Activated CD8-positive, alpha-beta memory T cell treated with anti-CD3 and anti-CD28 coated beads for 36 hours (primary cell): Measurements from ENCODE around the gene SPINT4. TPM values are rescaled to one million over a fixed set of nuclear protein-coding genes. Genes with fewer than 3 reads are reported as not detected.
"Not testable (repeated sequence)": the region's sequence is repeated elsewhere in the genome, so short reads cannot be mapped to it uniquely, and the experiment has no call there.

Experiments
- CTCF ChIA-PET: fragments of 350-600 bp; sonication (Branson Sonifier 250); formaldehyde crosslinking; loops from one replicate; lab custom pipeline; 2021; ENCODE audit warnings: antibody characterized with exemption; lab: Charles Lee
- POLR2A ChIA-PET: fragments of 350-600 bp; sonication (Branson Sonifier 250); formaldehyde crosslinking; loops from one replicate; lab custom pipeline; 2021; ENCODE audit warnings: antibody characterized with exemption; lab: Charles Lee
- total RNA-seq, 2 experiments: library from RNA; stranded (reverse); gene quantifications; one replicate each; pipeline ENCODE4 v1.2.3, GENCODE V29; 2021

Gene SPINT4
- total RNA-seq, 2 experiments from 2014 or later, result not detected

DNA sequence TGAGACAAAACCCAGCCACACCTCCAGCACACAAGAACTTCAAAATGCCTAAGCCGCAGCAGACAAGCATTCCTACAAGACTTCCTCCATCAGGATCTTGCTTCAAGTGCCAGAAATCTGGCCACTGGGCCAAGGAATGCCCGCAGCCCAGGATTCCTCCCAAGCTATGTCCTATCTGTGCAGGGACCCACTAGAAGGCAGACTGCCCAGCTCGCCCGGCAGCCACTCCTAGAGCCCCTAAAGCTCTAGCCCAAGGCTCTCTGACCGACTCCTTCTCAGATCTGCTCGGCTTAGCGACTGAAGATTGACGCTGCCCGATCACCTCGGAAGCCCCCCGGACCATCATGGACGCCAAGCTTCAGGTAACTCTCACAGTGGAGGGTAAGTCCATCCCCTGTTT is 39.8 kb downstream of the SPINT4 start:
- CTCF ChIA-PET, POLR2A ChIA-PET: not testable (repeated sequence)

DNA sequence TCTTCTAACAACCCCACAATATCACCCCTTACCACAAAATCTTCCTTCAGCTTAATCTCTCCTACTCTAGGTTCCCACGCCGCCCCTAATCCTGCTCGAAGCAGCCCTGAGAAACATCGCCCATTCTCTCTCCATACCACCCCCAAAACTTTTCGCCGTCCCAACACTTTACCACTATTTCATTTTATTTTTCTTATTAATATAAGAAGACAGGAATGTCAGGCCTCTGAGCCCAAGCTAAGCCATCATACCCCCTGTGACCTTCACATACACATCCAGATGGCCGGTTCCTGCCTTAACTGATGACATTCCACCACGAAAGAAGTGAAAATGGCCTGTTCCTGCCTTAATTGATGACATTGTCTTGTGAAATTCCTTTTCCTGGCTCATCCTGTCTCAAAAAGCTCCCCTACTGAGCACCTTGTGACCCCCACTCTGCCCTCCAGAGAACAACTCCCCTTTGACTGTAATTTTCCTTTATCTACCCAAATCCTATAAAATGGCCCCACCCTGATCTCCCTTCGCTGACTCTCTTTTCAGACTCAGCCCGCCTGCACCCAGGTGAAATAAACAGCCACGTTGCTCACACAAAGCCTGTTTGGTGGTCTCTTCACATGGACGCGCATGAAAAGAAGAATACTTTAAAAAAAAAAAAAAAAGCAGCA is 42.6 kb downstream of the SPINT4 start:
- POLR2A ChIA-PET, CTCF ChIA-PET: not testable (repeated sequence)

DNA sequence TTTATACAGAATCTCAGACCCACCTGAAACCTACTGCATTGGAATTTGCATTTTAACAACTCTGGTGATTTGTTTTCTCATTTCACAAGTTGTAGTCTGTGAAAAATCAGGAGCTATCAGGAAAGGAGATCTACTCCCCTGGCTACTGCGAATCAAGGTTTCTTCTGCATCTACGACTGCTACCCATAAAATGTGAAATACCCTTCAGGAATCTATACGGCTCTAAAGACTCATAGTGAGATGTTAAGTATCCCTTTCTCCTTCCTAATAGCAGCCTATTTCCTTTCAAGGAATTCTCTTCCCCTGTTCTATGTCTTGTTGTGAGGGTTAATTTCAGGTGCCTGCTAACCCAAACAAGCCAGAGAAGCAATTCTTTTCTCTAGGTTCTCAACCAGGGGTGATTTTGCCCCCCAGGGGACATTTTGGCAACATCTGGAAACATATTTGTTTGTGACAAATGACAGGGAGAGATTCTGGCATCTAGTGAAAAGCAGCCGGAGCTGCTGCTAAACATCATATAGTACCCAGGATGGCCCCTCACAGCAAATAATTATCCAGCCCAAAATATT is 43.2 kb downstream of the SPINT4 start:
- ChIA-PET POLR2A (no interaction called here), CTCF (no interaction called here)

DNA sequence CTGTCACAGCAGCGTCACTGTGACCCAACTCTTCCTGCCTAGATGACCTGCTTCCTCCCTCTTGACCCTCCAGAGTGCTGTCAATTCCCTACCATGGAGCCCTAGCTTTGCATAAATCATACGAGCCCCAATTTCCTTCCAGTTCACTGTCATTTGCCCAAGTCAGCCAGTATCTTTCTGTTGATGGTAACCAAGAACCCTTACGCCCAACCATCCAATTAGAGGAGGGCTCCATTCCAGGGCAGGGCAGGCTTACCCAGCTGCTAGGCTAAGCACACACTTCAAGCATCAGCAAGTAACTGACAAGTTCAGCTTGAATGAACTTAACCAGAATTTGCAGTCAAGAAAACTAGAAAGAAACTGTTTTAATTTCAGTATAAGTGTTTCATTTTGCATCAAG is 43.8 kb downstream of the SPINT4 start:
- CTCF ChIA-PET, result no interaction called here

DNA sequence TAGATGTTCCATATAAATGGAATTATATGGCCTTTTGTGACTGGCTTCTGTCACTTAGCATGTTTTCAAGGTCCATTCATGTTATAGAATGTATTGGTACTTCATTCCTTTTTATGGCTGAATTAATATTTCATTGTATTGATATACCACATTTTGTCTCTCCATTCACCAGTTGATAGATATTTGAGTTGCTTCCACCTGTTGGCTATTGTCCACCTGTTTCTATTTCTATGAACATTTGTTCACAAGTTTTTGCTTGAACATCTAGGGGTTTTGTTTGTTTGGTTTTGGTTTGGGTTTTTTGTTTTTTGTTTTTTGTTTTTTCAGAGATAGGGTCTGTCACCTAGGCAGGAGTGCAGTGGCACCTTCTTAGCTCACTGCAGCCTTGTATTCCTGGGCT is 46.3 kb downstream of the SPINT4 start:
- ChIA-PET CTCF (no interaction called here), POLR2A (no interaction called here)

More for the DNA sequence above, 43.8 kb downstream of the SPINT4 start:
- POLR2A ChIA-PET, result no interaction called here

DNA sequence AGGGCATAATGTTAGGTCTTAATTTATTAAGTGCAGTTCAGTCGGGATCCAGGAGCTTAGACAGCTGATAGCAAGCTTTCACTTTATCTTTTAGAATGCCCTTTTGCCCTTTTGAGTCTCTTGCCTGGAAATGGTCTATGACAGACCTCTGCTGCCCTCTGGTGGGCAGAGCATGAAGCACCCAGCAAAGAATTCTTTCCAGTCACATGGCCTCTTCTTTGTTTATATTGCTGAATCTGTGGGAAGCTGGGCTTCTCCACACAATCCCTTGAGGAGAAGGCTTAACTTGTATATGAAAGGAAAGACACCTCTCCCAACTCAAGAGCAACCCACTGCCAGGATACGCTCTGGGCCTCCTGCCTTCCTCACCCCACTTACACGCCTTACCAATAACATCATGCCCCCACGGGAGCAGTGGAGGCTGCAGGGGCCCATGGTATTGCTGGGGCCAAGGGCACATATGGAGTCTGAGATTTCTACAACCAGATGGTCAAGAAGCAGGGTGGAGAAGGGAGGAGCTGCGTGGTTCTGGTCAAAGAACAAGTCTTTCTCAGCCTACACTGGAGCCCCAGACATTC is 49.1 kb downstream of the SPINT4 start:
- ChIA-PET CTCF (interaction anchor here (0.6 to 2.5 kb wide), 30 partner anchors 9 to 675 kb away, joined by 3 to 18 read pairs (median 3); partner anchors contain the start of genes DNTTIP1, PIGT, SYS1 and WFDC10A), POLR2A (no interaction called here)

DNA sequence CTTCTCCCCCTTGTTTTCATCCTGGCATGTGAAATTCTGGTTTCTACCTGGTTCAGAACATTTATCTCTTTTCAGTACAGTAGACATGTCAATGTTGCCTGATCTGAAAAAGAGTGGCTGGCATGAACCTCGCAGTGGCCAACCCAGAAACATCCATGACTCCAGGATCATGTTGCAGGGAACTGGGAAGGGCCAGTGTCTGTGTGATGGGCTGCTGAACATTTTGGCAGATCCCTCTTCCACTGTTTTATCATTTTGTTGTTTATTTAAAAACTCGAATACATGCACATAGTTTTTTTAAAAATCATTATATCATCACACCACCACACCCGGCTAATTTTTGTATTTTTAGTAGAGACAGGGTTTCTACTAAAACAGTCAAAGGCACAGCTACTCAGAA is 50.5 kb downstream of the SPINT4 start:
- ChIA-PET POLR2A (no interaction called here), CTCF (interaction anchor here (0.7 kb wide), 1 partner anchor 146 kb away, joined by 3 read pairs; no protein-coding TSS in a partner anchor)

DNA sequence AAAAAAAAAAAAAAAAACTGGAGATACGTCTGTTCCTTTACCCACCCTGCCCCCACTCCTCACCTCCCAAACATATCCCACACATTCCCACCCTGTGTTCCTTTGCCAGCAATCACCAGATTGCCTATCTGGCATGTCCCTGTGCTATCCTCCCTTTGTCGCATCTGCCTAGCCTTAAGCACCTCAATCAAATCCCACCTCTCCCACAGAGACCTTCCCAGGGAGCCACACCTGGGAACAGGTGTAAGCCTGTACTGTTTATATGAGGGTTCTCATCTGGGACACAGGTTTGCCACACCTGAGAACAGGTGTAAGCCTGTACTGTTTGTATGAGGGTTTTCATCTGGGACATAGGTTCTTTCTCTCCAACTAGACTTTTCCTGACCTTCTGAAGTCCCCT is 52.8 kb downstream of the SPINT4 start:
- POLR2A ChIA-PET, result no interaction called here

DNA sequence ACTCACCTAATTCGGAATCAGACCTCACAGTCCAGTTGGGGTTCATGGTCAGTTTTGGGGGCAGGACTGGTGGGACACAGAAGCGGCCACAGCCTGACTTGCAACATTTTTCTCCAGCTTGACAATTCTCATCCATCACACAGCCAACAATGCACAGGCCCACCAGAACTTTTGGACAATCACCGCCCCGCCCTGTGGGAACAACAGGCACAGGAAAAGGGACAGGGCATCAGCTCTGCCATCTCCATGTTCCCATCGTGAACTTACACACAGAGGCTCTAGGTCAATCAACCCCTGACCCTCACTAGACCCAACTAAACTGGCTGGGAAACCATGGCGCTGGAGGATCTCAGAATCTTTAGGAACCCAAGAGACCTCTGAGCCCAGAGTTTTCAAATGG is 53.3 kb downstream of the SPINT4 start:
- ChIA-PET POLR2A (no interaction called here), CTCF (no interaction called here)

More for the DNA sequence above, 52.8 kb downstream of the SPINT4 start:
- CTCF ChIA-PET, result no interaction called here

Other genes starting within 250 kb of the SPINT4 start
- not detected for gene SPINT3, start 206.7 kb upstream of the SPINT4 start, total RNA-seq
- not detected for gene WFDC6, start 182.9 kb upstream of the SPINT4 start, total RNA-seq
- not detected for gene EPPIN, start 174.9 kb upstream of the SPINT4 start, total RNA-seq
- not detected for gene WFDC8, start 143.1 kb upstream of the SPINT4 start, total RNA-seq
- gene WFDC10A, start 92.6 kb upstream of the SPINT4 start, total RNA-seq, result not detected
- gene WFDC9, start 91.1 kb upstream of the SPINT4 start, total RNA-seq, result not detected
- gene WFDC11, start 52.1 kb upstream of the SPINT4 start, total RNA-seq, result not detected
- gene WFDC13, start 20.3 kb upstream of the SPINT4 start, total RNA-seq, result not detected
- gene WFDC10B, start 17.3 kb upstream of the SPINT4 start, total RNA-seq, result not detected
- gene WFDC3, start 69.5 kb downstream of the SPINT4 start, total RNA-seq, result not detected
- gene DNTTIP1, start 69.6 kb downstream of the SPINT4 start, total RNA-seq, result 10 to 100 TPM; 32.4 to 33.5 TPM
- gene UBE2C, start 90.3 kb downstream of the SPINT4 start, total RNA-seq, result 100 to 1,000 TPM; 137 to 140 TPM
- not detected for gene TNNC2, start 105.0 kb downstream of the SPINT4 start, total RNA-seq
- gene SNX21, start 111.5 kb downstream of the SPINT4 start, total RNA-seq, result 1 to 10 TPM; 1.6 TPM
- gene ACOT8, start 135.0 kb downstream of the SPINT4 start, total RNA-seq, result 10 to 100 TPM; 24.0 TPM
- 1 to 10 TPM; 4.5 to 5.2 TPM for gene ZSWIM3, start 135.3 kb downstream of the SPINT4 start, total RNA-seq
- 1 to 10 TPM; 9.3 to 9.7 TPM for gene ZSWIM1, start 158.9 kb downstream of the SPINT4 start, total RNA-seq
- 1 to 10 TPM; 1.7 to 2.1 TPM for gene SPATA25, start 165.3 kb downstream of the SPINT4 start, total RNA-seq
- 1 to 10 TPM; 2.8 to 2.9 TPM for gene NEURL2, start 168.9 kb downstream of the SPINT4 start, total RNA-seq
- 10 to 100 TPM; 71.3 to 75.7 TPM for gene CTSA, start 169.0 kb downstream of the SPINT4 start, total RNA-seq
- 1 to 10 TPM; 5.1 to 5.3 TPM for gene PLTP, start 189.8 kb downstream of the SPINT4 start, total RNA-seq
- gene PCIF1, start 212.3 kb downstream of the SPINT4 start, total RNA-seq, result 10 to 100 TPM; 26.1 to 27.8 TPM
- gene ZNF335, start 249.9 kb downstream of the SPINT4 start, total RNA-seq, result 10 to 100 TPM; 30.3 to 30.4 TPM